GM19240 (cell line): ENCODE data around the gene JAK2.
"Not testable (repeated sequence)": the region's sequence is repeated elsewhere in the genome, so short reads cannot be mapped to it uniquely, and the experiment has no call there.

Experiments
- DNase-seq: peaks from one replicate; pipeline ENCODE4 v3.0.0; 2011; ENCODE audit warnings: low spot score; ENCODE audit not compliant: insufficient read length

The JAK2 gene

DNA sequence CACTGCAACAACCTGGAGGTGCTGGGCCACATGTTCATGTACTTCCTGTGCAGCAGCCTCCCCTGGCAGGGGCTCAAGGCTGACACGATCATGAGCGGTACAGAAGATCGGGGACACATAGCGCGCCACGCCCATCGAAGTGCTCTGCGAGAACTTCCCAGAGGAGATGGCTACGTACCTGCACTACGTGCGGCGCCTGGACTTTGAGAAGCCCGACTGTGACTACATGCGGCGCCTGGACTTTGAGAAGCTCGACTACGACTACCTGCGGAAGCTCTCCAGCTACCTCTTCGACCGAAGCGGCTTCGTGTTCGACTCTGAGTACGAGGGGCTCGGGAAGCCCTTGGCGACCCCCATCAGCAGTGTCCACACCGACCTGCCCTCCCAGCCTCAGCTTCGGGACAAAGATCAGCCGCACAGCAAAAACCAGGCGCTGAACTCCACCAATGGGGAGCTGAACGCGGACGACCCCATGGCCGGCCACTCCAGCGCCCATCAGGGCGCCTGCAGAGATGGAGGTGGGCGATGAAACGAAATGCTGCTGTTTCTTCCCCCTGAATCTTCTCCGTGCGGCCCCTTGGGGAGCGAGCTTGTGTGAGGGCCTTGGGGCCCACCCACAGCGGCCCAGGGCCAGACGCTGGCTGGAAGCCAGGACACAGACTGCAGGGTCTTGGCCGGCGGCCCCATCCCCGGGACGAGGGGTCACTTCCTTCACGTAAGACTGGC is 56.5 kb downstream of the JAK2 start:
- DNase-seq: no peak

GRCh38 chr9:5042661-5043178 is 57.6 kb downstream of the JAK2 start:
- DNase-seq: no peak

DNA sequence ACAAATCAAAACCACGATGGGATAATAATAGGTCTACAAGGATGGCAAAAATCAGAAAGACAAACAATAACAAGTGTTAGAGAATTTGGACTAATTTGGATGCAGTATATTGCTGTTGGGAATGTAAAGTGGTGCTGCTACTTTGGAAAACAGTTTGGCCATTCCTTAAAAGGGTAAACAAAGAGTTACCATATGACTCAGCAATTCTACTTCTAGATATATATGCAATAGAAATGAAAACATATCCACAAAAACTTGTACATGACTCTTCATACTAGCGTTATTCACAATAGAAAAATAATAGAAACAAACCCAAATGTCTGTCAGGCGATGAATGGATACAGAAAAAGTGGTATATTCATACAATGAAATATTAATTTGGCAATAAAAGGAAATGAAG is 58.3 kb downstream of the JAK2 start:
- DNase-seq: no peak

DNA sequence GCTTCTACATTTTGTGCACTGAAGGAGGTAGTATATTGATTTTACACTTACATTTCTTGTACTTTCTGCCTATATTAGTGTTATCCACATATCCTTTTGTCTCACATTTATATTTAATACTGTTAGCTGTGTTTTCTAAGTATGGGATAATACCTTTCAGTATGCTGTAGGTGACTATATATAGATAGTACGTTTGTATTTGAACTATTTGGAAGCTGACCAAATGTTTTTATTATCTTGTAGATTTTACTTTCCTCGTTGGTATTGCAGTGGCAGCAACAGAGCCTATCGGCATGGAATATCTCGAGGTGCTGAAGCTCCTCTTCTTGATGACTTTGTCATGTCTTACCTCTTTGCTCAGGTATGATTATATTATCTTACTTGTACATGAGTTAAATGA is 59.1 kb downstream of the JAK2 start:
- no peak for DNase-seq

DNA sequence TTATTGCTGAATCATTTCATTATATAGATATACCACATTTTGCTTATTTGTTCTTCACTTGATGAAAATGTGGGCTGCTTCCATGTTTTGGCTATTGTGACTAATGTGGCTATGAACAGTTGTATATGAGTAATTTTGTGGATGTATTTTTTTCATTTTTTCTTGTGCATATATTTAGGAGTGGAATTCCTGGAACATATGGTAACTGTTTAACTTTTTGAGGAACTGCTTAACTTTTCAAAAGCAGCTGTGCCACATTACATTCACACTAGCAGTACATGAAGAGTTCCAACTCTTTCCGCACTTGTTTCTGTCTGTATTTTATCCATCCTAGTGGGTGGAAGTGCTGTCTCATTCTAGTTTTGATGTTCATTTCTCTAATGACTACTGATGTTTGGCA is 67.8 kb downstream of the JAK2 start:
- no peak for DNase-seq

- DNase-seq: no peak
Observed at GRCh38 chr9:5062631-5063030, 77.6 kb downstream of the JAK2 start.

DNA sequence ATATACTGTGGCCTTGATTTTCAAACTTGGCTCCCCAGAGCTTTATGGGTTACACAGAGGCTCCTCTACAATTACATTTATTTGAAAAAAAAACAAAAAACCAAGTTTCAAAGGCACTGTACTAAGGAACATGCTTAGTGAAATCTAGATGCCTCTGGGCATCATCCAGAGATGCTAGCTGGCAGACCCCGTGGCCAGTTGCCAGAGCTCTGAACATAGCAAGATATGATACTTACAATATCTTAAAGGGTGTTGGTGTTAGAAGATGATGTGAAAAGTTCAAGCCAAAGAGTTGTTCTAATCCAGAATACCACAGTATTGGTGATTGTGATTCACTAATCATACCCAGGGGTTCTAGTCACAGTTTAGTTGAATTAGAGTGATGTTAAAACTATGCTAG is 87.8 kb downstream of the JAK2 start:
- no peak for DNase-seq

DNA sequence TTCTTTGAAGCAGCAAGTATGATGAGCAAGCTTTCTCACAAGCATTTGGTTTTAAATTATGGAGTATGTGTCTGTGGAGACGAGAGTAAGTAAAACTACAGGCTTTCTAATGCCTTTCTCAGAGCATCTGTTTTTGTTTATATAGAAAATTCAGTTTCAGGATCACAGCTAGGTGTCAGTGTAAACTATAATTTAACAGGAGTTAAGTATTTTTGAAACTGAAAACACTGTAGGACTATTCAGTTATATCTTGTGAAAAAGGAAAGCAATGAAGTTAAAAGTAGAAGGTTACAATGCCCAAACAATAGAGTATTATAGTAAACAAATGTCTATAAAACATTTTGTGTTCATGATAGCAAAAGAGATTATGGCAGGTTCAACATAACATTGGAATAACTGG is 88.6 kb downstream of the JAK2 start:
- DNase-seq: no peak

GRCh38 chr9:5085993-5086392 is 100.9 kb downstream of the JAK2 start:
- no peak for DNase-seq

DNA sequence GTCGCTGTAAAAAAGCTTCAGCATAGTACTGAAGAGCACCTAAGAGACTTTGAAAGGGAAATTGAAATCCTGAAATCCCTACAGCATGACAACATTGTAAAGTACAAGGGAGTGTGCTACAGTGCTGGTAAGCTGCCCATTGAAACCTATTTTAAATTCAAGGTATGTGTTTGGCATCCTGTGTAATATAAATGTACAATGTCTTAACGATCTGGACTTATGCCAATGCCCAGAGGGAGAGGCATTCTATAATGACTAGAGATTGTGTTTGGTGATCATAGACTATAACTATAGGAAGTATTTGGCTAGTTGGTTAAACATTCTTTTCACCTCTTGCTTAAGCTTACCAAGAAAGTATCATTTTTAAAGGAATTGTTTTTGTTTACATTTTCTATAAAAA is 104.7 kb downstream of the JAK2 start:
- no peak for DNase-seq

DNA sequence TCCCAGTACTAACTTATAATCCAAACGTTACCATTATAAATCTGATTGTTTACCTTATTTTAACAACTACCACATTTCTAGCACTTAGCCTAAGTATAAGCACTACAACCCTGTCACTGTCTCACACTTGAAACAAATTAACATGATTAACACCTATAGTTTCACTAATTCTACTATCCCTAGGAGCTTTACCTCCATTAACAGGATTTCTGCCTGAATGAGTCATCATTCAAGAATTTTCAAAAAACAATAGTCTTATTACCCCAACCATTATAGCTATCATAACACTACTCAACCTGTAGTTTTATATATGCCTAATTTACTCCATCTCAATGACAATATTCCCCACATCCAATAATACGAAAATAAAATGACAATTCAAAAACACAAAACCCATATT is 110.7 kb downstream of the JAK2 start:
- no peak for DNase-seq

- no peak for DNase-seq
Observed at GRCh38 chr9:5099466-5099865, 114.4 kb downstream of the JAK2 start.

DNA sequence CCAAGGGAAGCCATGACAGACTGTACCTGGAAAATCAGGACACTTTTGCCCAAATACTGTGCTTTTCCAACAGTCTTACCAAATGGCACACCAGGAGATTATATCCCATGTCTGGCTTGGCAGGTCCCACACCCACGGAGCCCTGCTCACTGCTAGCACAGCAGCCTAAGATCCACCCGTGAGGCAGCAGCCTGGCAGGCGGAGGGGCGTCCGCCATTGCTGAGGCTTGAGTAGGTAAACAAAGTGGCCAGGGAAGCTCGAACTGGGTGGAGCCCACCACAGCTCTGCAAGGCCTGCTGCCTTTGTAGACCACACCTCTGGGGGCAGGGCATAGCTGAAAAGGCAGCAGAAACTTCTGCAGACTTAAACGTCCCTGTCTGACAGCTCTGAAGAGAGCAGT is 116.1 kb downstream of the JAK2 start:
- not testable (repeated sequence) for DNase-seq

GRCh38 chr9:5106517-5106916 is 121.4 kb downstream of the JAK2 start:
- DNase-seq: not testable (repeated sequence)

GRCh38 chr9:5110867-5111681 is 126.0 kb downstream of the JAK2 start:
- DNase-seq: no peak

GRCh38 chr9:5111696-5112095 is 126.6 kb downstream of the JAK2 start:
- DNase-seq: no peak

- no peak for DNase-seq
Observed at GRCh38 chr9:5112109-5112592, 127.1 kb downstream of the JAK2 start.

- DNase-seq: no peak
Observed at GRCh38 chr9:5112646-5113045, 127.6 kb downstream of the JAK2 start.

DNA sequence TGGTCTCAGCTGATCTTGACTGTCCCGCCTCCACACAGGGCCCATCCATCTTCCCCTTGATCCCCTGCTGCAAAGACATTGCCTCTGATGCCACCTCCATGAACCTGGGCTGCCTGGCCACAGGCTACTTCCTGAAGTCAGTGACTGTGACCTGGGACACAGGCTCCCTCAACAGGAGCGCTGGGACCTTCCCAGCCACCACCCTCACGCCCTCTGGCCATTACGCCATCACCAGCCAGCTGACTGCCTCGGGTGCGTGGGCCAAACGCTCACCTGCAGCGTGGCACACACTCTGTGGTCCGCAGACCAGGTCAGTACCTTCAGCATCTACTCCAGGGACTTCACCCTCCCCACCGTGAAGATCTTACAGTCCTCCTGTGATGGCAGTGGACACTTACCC is 128.5 kb downstream of the JAK2 start:
- DNase-seq: no peak

- DNase-seq: no peak
Observed at GRCh38 chr9:5113994-5114748, 129.1 kb downstream of the JAK2 start.

- DNase-seq: no peak
Observed at GRCh38 chr9:5122116-5122515, 137.0 kb downstream of the JAK2 start.

GRCh38 chr9:5122516-5122915 is 137.4 kb downstream of the JAK2 start:
- DNase-seq: no peak
